ENCODE data around the gene PLCH2. TPM values are rescaled to one million over a fixed set of nuclear protein-coding genes. Genes with fewer than 3 reads are reported as not detected.

Gene PLCH2
- total and polyA plus RNA-seq, 7 donors, result 0.04 to 0.60 (median 0.09) TPM; not detected in 1

GRCh38 chr1:2447276-2448097 lies 28.6 kb upstream of the PLCH2 start:
- H3K27me3 ChIP-seq (ENCODE audit: insufficient read depth in 3 of 3, low read length in 2 of 3), result peaks cover 2 to 74% (median 39%) of the 10 kb centered on the region in 3 donors
- H3K4me1 ChIP-seq, result peaks cover 3% of the 10 kb centered on the region
- H3K4me3 ChIP-seq, result no peak overlapping the region
- WGBS, 3 donors, result 36 to 46% (median 44%) methylated on average over 19 to 23 of the region's 23 CpGs
- no peak overlapping the region for H3K27ac ChIP-seq
- no peaks in the 10 kb centered on the region for H3K36me3 ChIP-seq (ENCODE audit: insufficient read depth in 1 of 2, low read depth in 1 of 2)
- intact Hi-C loops (cut with DNase I), result no loop called here
- H3K9me3 ChIP-seq, result no peaks in the 10 kb centered on the region
- no peak for ATAC-seq
- no peak for TF ChIP-seq CTCF (IDR thresholded peaks at IDR 0.05)
- DNase-seq, result no peak

GRCh38 chr1:2448098-2448445 lies 28.0 kb upstream of the PLCH2 start:
- no peak for ATAC-seq
- H3K9me3 ChIP-seq, result no peaks in the 10 kb centered on the region
- H3K4me3 ChIP-seq, result no peak overlapping the region
- H3K27me3 ChIP-seq (ENCODE audit: insufficient read depth in 3 of 3, low read length in 2 of 3), result peaks cover 0 to 72% (median 37%) of the 10 kb centered on the region in 3 donors
- H3K4me1 ChIP-seq, result peaks cover 2% of the 10 kb centered on the region
- 23 to 37% (median 24%) methylated on average over 17 to 18 of the region's 18 CpGs for WGBS, 3 donors
- no peak for DNase-seq
- TF ChIP-seq CTCF (IDR thresholded peaks at IDR 0.05), result no peak
- no peaks in the 10 kb centered on the region for H3K36me3 ChIP-seq (ENCODE audit: insufficient read depth in 1 of 2, low read depth in 1 of 2)
- intact Hi-C loops (cut with DNase I), result no loop called here
- H3K27ac ChIP-seq, result no peak overlapping the region

DNA sequence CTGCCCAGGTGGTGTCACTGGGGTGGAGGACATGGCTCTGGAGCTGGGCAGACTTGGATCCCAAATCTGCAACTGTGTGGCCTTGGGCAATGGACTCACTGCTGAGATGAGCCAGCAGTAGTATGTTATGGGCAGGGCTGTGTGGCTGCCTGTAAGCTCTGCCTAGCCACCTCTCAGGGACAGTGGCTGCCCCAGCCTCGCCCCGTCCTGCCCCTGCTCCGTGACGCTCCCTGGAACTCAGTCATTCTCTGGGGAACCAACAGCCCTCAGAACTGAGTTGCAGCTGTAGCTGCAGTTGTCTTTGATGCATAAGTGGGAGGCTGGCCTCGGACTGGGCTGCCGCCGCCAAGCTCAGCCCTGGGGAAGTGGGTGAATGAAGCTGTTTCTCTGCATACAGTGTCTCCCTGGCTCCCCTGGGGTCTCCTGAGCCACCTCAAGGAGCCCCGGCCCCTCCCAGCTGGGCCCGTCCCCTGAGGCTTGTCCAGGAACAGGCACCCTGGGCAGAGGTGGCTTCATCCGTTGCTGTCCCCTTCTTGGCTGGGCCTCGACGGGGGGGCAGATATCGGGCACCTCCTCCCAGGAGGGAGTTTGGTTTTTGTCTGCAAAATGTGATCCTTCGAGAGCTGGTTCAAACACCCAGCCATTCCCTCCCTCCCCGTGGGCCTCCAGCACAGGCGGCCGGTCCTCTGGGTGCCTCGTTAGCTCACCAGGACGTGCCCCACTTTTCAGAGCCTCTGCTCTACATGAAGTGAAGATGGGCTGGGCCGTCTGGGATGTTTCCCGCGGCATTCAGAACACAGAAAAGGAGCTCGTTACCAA lies 26.2 kb upstream of the PLCH2 start:
- ATAC-seq, result no peak
- H3K4me1 ChIP-seq, result no peaks in the 10 kb centered on the region
- TF ChIP-seq CTCF (IDR thresholded peaks at IDR 0.05), result no peak
- no peaks in the 10 kb centered on the region for H3K9me3 ChIP-seq
- peaks cover 0 to 66% (median 27%) of the 10 kb centered on the region in 3 donors for H3K27me3 ChIP-seq (ENCODE audit: insufficient read depth in 3 of 3, low read length in 2 of 3)
- no peak overlapping the region for H3K27ac ChIP-seq
- no peaks in the 10 kb centered on the region for H3K36me3 ChIP-seq (ENCODE audit: insufficient read depth in 1 of 2, low read depth in 1 of 2)
- H3K4me3 ChIP-seq, result no peak overlapping the region
- intact Hi-C loops (cut with DNase I), result no loop called here
- 53 to 66% (median 60%) methylated on average over 23 of the region's 23 CpGs for WGBS, 3 donors
- no peak for DNase-seq

- H3K36me3 ChIP-seq (ENCODE audit: insufficient read depth in 1 of 2, low read depth in 1 of 2), result no peaks in the 10 kb centered on the region
- 24 to 28% (median 27%) methylated on average over 17 to 18 of the region's 18 CpGs for WGBS, 3 donors
- no peak for DNase-seq
- no peak for TF ChIP-seq CTCF (IDR thresholded peaks at IDR 0.05)
- H3K4me1 ChIP-seq, result no peaks in the 10 kb centered on the region
- H3K9me3 ChIP-seq, result no peaks in the 10 kb centered on the region
- intact Hi-C loops (cut with DNase I), result no loop called here
- peaks cover 0 to 57% (median 21%) of the 10 kb centered on the region in 3 donors for H3K27me3 ChIP-seq (ENCODE audit: insufficient read depth in 3 of 3, low read length in 2 of 3)
- no peak overlapping the region for H3K4me3 ChIP-seq
- no peak for ATAC-seq
- H3K27ac ChIP-seq, result no peak overlapping the region
Observed at GRCh38 chr1:2451741-2452140, 24.3 kb upstream of the PLCH2 start.

Data from psoas muscle (tissue), 8 donors.